ENCODE results near the gene GRK2. TPM values are rescaled to one million over a fixed set of nuclear protein-coding genes. Genes with fewer than 3 reads are reported as not detected.

GRK2 gene
- total and polyA plus RNA-seq, 2 of the 13 experiments (the other 11 are each of a cell fraction or from before 2014, with no cell fraction given), result 31.3 to 42.4 TPM

DNA sequence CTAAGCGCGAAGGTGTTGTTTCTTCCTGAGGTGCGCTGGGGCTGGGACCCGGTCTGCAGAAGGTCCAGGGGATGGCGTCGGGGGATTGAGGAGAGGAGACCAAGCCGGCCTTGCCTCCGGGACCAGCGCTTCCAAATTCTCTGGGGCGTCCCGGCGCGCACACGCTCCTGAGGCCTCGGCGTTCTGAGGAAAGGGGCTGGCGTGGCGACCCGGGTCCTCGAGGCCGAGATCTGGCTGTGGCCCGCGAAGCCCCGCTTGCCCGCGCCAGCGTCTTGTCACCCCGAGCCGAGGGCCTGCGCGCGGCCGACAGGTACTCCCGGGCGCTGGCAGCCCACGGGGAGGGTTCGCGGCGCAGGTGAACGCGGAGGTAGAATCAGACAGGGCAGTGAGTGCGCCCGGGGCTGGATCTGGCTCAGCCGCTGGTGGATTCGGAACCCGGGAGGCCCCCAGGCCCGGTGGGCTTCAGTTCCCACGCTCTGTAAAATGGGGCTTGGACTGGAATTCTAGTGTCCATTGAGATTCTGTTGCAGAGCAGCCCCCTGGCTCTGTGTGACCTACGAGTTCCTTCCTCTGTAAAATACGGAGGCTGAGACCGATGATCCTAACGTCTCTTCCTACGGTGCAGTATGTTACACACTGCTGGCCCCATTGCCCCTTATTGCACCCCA, 51.7 kb downstream of the GRK2 start (continued):
- TF ChIP-seq TEAD2 (CRISPR knock-in tag; IDR thresholded peaks at IDR 0.05) (0 out of 2 replicates have a peak, but pooled peaks have one; percentile 68), SMARCC2 (IDR thresholded peaks at IDR 0.05) (no peak), CENPX (CRISPR knock-in tag; IDR thresholded peaks at IDR 0.05) (no peak), ZC3H4 (CRISPR knock-in tag; IDR thresholded peaks at IDR 0.05; ENCODE audit: borderline replicate concordance) (no peak), GATA4 (IDR thresholded peaks at IDR 0.05; ENCODE audit: borderline replicate concordance, low read depth) (no peak), ZNF841 (CRISPR knock-in tag; IDR thresholded peaks at IDR 0.05; ENCODE audit: borderline replicate concordance) (no peak), ZNF562 (CRISPR knock-in tag; IDR thresholded peaks at IDR 0.05; ENCODE audit: borderline replicate concordance) (no peak), ZNF776 (CRISPR knock-in tag; IDR thresholded peaks at IDR 0.05) (no peak), GLI4 (CRISPR knock-in tag; IDR thresholded peaks at IDR 0.05; ENCODE audit: borderline replicate concordance) (no peak), MEIS1 (CRISPR knock-in tag; IDR thresholded peaks at IDR 0.05; ENCODE audit: borderline replicate concordance) (0 out of 2 replicates have a peak, but pooled peaks have one; percentile 5), HOXD1 (CRISPR knock-in tag; IDR thresholded peaks at IDR 0.05) (peak; percentile 63; the same call in 1 of the 2 replicates), ZNF121 (CRISPR knock-in tag; IDR thresholded peaks at IDR 0.05) (peak; percentile 79), ZNF83 (CRISPR knock-in tag; IDR thresholded peaks at IDR 0.05; ENCODE audit: borderline replicate concordance) (no peak), EEA1 (CRISPR knock-in tag; IDR thresholded peaks at IDR 0.05; ENCODE audit: borderline replicate concordance) (0 out of 2 replicates have a peak, but pooled peaks have one; percentile 50), ZSCAN22 (CRISPR knock-in tag; IDR thresholded peaks at IDR 0.05) (no peak), NFYB (CRISPR knock-in tag; IDR thresholded peaks at IDR 0.05) (no peak), PPARG (CRISPR knock-in tag; conservative IDR thresholded peaks at IDR 0.05) (no peak), ZFP37 (CRISPR knock-in tag; IDR thresholded peaks at IDR 0.05; ENCODE audit: borderline replicate concordance) (no peak), SMC3 (IDR thresholded peaks at IDR 0.05; ENCODE audit: low read length) (no peak), ZNF746 (CRISPR knock-in tag; IDR thresholded peaks at IDR 0.05) (no peak), NFIB (CRISPR knock-in tag; IDR thresholded peaks at IDR 0.05; ENCODE audit: borderline replicate concordance) (no peak)
- TF ChIP-seq, protein P1, sequence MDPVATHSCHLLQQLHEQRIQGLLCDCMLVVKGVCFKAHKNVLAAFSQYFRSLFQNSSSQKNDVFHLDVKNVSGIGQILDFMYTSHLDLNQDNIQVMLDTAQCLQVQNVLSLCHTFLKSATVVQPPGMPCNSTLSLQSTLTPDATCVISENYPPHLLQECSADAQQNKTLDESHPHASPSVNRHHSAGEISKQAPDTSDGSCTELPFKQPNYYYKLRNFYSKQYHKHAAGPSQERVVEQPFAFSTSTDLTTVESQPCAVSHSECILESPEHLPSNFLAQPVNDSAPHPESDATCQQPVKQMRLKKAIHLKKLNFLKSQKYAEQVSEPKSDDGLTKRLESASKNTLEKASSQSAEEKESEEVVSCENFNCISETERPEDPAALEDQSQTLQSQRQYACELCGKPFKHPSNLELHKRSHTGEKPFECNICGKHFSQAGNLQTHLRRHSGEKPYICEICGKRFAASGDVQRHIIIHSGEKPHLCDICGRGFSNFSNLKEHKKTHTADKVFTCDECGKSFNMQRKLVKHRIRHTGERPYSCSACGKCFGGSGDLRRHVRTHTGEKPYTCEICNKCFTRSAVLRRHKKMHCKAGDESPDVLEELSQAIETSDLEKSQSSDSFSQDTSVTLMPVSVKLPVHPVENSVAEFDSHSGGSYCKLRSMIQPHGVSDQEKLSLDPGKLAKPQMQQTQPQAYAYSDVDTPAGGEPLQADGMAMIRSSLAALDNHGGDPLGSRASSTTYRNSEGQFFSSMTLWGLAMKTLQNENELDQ (CRISPR knock-in tag; IDR thresholded peaks at IDR 0.05; ENCODE audit: borderline replicate concordance), result no peak
- TF ChIP-seq, protein P2, sequence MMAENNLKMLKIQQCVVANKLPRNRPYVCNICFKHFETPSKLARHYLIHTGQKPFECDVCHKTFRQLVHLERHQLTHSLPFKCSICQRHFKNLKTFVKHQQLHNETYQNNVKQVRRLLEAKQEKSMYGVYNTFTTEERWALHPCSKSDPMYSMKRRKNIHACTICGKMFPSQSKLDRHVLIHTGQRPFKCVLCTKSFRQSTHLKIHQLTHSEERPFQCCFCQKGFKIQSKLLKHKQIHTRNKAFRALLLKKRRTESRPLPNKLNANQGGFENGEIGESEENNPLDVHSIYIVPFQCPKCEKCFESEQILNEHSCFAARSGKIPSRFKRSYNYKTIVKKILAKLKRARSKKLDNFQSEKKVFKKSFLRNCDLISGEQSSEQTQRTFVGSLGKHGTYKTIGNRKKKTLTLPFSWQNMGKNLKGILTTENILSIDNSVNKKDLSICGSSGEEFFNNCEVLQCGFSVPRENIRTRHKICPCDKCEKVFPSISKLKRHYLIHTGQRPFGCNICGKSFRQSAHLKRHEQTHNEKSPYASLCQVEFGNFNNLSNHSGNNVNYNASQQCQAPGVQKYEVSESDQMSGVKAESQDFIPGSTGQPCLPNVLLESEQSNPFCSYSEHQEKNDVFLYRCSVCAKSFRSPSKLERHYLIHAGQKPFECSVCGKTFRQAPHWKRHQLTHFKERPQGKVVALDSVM (CRISPR knock-in tag; IDR thresholded peaks at IDR 0.05), result no peak
- TF ChIP-seq, protein P3, sequence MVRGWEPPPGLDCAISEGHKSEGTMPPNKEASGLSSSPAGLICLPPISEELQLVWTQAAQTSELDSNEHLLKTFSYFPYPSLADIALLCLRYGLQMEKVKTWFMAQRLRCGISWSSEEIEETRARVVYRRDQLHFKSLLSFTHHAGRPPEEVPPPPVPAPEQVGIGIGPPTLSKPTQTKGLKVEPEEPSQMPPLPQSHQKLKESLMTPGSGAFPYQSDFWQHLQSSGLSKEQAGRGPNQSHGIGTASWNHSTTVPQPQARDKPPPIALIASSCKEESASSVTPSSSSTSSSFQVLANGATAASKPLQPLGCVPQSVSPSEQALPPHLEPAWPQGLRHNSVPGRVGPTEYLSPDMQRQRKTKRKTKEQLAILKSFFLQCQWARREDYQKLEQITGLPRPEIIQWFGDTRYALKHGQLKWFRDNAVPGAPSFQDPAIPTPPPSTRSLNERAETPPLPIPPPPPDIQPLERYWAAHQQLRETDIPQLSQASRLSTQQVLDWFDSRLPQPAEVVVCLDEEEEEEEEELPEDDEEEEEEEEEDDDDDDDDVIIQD (CRISPR knock-in tag; IDR thresholded peaks at IDR 0.05; ENCODE audit: low read depth), result no peak

Data from HepG2 (cell line).